Measurements from ENCODE around the gene SMARCA4.

GRCh38 chr19:11034449-11035213 is 73.8 kb downstream of the SMARCA4 start:
- no peak for TF ChIP-seq GATA2 (IDR thresholded peaks at IDR 0.05; ENCODE audit: low read depth, low read length)
- no peak for TF ChIP-seq GATA3 (IDR thresholded peaks at IDR 0.05; ENCODE audit: low read depth, low read length)

Measured in SH-SY5Y (cell line).